Measurements from ENCODE around the gene F10. TPM values are rescaled to one million over a fixed set of nuclear protein-coding genes. Genes with fewer than 3 reads are reported as not detected.
A peak's percentile ranks its signal among the peaks of the same experiment; 100 is the strongest.

F10 gene
- total RNA-seq, 6 donors from 2014 or later, result 5.3 to 25.0 (median 8.8) TPM

GRCh38 chr13:113116871-113117271, 5.7 kb upstream of the F10 start:
- no peaks in the 10 kb centered on the region for H3K4me1 ChIP-seq
- no peaks in the 10 kb centered on the region for H3K9me3 ChIP-seq
- no peak overlapping the region for H3K27ac ChIP-seq
- H3K36me3 ChIP-seq, result no peaks in the 10 kb centered on the region
- no peak for TF ChIP-seq EP300 (IDR thresholded peaks at IDR 0.05)
- TF ChIP-seq POLR2AphosphoS5 (IDR thresholded peaks at IDR 0.05), result no peak
- no peak for TF ChIP-seq POLR2A (IDR thresholded peaks at IDR 0.05)
- TF ChIP-seq CTCF (IDR thresholded peaks at IDR 0.05), result no peak
- WGBS, 2 donors, result 88 to 94% methylated on average over 10 of the region's 10 CpGs
- ATAC-seq (ENCODE audit: low FRiP score in 2 of 2) (no peak), DNase-seq (peak in 1 of 2 donors; percentile 18)
- no peak overlapping the region for H3K4me3 ChIP-seq
- H3K27me3 ChIP-seq, result no peaks in the 10 kb centered on the region

GRCh38 chr13:113117335-113117872, 5.2 kb upstream of the F10 start:
- Histone ChIP-seq H3K36me3 (no peaks in the 10 kb centered on the region), H3K27ac (no peak overlapping the region), H3K4me1 (no peaks in the 10 kb centered on the region), H3K4me3 (no peak overlapping the region), H3K27me3 (no peaks in the 10 kb centered on the region), H3K9me3 (no peaks in the 10 kb centered on the region)
- TF ChIP-seq POLR2A (IDR thresholded peaks at IDR 0.05) (no peak), POLR2AphosphoS5 (IDR thresholded peaks at IDR 0.05) (no peak), CTCF (IDR thresholded peaks at IDR 0.05) (no peak), EP300 (IDR thresholded peaks at IDR 0.05) (no peak)
- ATAC-seq (ENCODE audit: low FRiP score in 2 of 2) (no peak), DNase-seq (peak; percentile 3 to 67)
- WGBS, 2 donors, result 90 to 94% methylated on average over 22 to 26 of the region's 26 CpGs

GRCh38 chr13:113117911-113118260, 4.7 kb upstream of the F10 start:
- WGBS, 2 donors, result 91 to 96% methylated on average over 4 to 9 of the region's 9 CpGs
- H3K9me3 ChIP-seq, result no peaks in the 10 kb centered on the region
- no peaks in the 10 kb centered on the region for H3K4me1 ChIP-seq
- H3K27ac ChIP-seq, result no peak overlapping the region
- no peak overlapping the region for H3K4me3 ChIP-seq
- H3K27me3 ChIP-seq, result no peaks in the 10 kb centered on the region
- H3K36me3 ChIP-seq, result no peaks in the 10 kb centered on the region
- no peak for ATAC-seq (ENCODE audit: low FRiP score in 2 of 2)
- DNase-seq, result peak in 1 of 2 donors; percentile 4
- TF ChIP-seq CTCF (IDR thresholded peaks at IDR 0.05) (no peak), POLR2A (IDR thresholded peaks at IDR 0.05) (no peak), POLR2AphosphoS5 (IDR thresholded peaks at IDR 0.05) (no peak), EP300 (IDR thresholded peaks at IDR 0.05) (no peak)

- H3K9me3 ChIP-seq, result no peaks in the 10 kb centered on the region
- DNase-seq (peak; percentile 19 to 69), ATAC-seq (ENCODE audit: low FRiP score in 2 of 2) (no peak)
- TF ChIP-seq POLR2A (IDR thresholded peaks at IDR 0.05) (no peak), POLR2AphosphoS5 (IDR thresholded peaks at IDR 0.05) (no peak), EP300 (IDR thresholded peaks at IDR 0.05) (no peak), CTCF (IDR thresholded peaks at IDR 0.05) (no peak)
- H3K4me3 ChIP-seq, result no peak overlapping the region
- 88 to 92% methylated on average over 19 to 34 of the region's 42 CpGs for WGBS, 2 donors
- H3K36me3 ChIP-seq, result no peaks in the 10 kb centered on the region
- no peak overlapping the region for H3K27ac ChIP-seq
- no peaks in the 10 kb centered on the region for H3K4me1 ChIP-seq
- H3K27me3 ChIP-seq, result no peaks in the 10 kb centered on the region
These were observed 4.2 kb upstream of the F10 start for GRCh38 chr13:113118261-113119021.
